ENCODE results near the gene CCDC172. TPM values are rescaled to one million over a fixed set of nuclear protein-coding genes. Genes with fewer than 3 reads are reported as not detected.

The CCDC172 gene
- not detected for polyA plus RNA-seq

- Histone ChIP-seq H3K36me3 (ENCODE audit: control insufficient read depth in 2 of 2, insufficient read depth in 2 of 2, low read length in 1 of 2) (no peaks in the 10 kb centered on the region), H3K9me3 (ENCODE audit: control insufficient read depth in 2 of 2, insufficient read depth in 1 of 2, low read depth in 1 of 2, low read length in 1 of 2) (no peaks in the 10 kb centered on the region), H3K27ac (ENCODE audit: low read depth in 2 of 2, low read length in 1 of 2) (no peak within 1 kb of the TSS), H3K27me3 (ENCODE audit: control insufficient read depth in 1 of 2, insufficient read depth in 2 of 2, low read length in 2 of 2) (no peaks in the 10 kb centered on the region), H3K4me3 (ENCODE audit: low read depth in 1 of 2, low read length in 2 of 2) (no peak within 1 kb of the TSS), H3K4me1 (ENCODE audit: control insufficient read depth in 2 of 2, insufficient read depth in 2 of 2, low read length in 1 of 2) (no peaks in the 10 kb centered on the region)
- WGBS, 2 donors = 73 to 74% methylated on average over 22 of the region's 22 CpGs
Measured at GRCh38 chr10:116324227-116324950, at the start of gene CCDC172. CCDC172 (plus strand) TSS chr10:116324448; CDS start chr10:116325012, 564 bp downstream.

GRCh38 chr10:116276981-116277380 is 47.3 kb upstream of the CCDC172 start:
- H3K27ac ChIP-seq (ENCODE audit: low read depth in 2 of 2, low read length in 1 of 2) = no peak overlapping the region
- no peak overlapping the region for H3K4me3 ChIP-seq (ENCODE audit: low read depth in 1 of 2, low read length in 2 of 2)
- no peaks in the 10 kb centered on the region for H3K36me3 ChIP-seq (ENCODE audit: control insufficient read depth in 2 of 2, insufficient read depth in 2 of 2, low read length in 1 of 2)
- WGBS, 2 donors = 87 to 91% methylated on average over 3 of the region's 3 CpGs
- H3K4me1 ChIP-seq (ENCODE audit: control insufficient read depth in 2 of 2, insufficient read depth in 2 of 2, low read length in 1 of 2) = peaks cover 0 to 15% of the 10 kb centered on the region in 2 donors
- no peaks in the 10 kb centered on the region for H3K9me3 ChIP-seq (ENCODE audit: control insufficient read depth in 2 of 2, insufficient read depth in 1 of 2, low read depth in 1 of 2, low read length in 1 of 2)
- peaks cover 12 to 14% of the 10 kb centered on the region in 2 donors for H3K27me3 ChIP-seq (ENCODE audit: control insufficient read depth in 1 of 2, insufficient read depth in 2 of 2, low read length in 2 of 2)

GRCh38 chr10:116278846-116279245 is 45.4 kb upstream of the CCDC172 start:
- Histone ChIP-seq H3K36me3 (ENCODE audit: control insufficient read depth in 2 of 2, insufficient read depth in 2 of 2, low read length in 1 of 2) (no peaks in the 10 kb centered on the region), H3K27ac (ENCODE audit: low read depth in 2 of 2, low read length in 1 of 2) (no peak overlapping the region), H3K4me3 (ENCODE audit: low read depth in 1 of 2, low read length in 2 of 2) (no peak overlapping the region), H3K4me1 (ENCODE audit: control insufficient read depth in 2 of 2, insufficient read depth in 2 of 2, low read length in 1 of 2) (no peaks in the 10 kb centered on the region), H3K9me3 (ENCODE audit: control insufficient read depth in 2 of 2, insufficient read depth in 1 of 2, low read depth in 1 of 2, low read length in 1 of 2) (no peaks in the 10 kb centered on the region), H3K27me3 (ENCODE audit: control insufficient read depth in 1 of 2, insufficient read depth in 2 of 2, low read length in 2 of 2) (peaks cover 0 to 8% of the 10 kb centered on the region in 2 donors)
- 63 to 71% methylated on average over 6 of the region's 6 CpGs for WGBS, 2 donors

DNA sequence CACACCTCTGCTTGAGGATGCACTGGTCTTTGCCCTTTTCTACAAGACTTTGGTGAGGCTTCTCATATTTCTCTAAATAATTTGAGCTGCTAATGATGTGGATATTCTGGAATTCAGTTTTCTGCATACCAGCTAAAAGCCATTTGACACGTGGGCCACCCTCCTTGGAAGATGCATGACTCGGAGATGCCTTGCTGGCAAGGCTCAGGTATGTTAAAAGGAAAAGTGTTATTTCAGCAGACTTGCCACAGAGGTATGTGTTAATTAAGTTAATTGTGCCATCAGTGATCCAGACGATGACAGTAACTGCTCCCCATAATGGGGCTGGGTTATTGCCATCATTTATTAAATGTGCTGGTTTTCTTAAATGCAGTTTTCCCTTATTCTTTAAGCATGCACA is 42.5 kb upstream of the CCDC172 start:
- Histone ChIP-seq H3K9me3 (ENCODE audit: control insufficient read depth in 2 of 2, insufficient read depth in 1 of 2, low read depth in 1 of 2, low read length in 1 of 2) (no peaks in the 10 kb centered on the region), H3K4me3 (ENCODE audit: low read depth in 1 of 2, low read length in 2 of 2) (no peak overlapping the region), H3K4me1 (ENCODE audit: control insufficient read depth in 2 of 2, insufficient read depth in 2 of 2, low read length in 1 of 2) (no peaks in the 10 kb centered on the region), H3K36me3 (ENCODE audit: control insufficient read depth in 2 of 2, insufficient read depth in 2 of 2, low read length in 1 of 2) (no peaks in the 10 kb centered on the region), H3K27ac (ENCODE audit: low read depth in 2 of 2, low read length in 1 of 2) (no peak overlapping the region), H3K27me3 (ENCODE audit: control insufficient read depth in 1 of 2, insufficient read depth in 2 of 2, low read length in 2 of 2) (no peaks in the 10 kb centered on the region)
- 63 to 67% methylated on average over 3 of the region's 3 CpGs for WGBS, 2 donors

GRCh38 chr10:116286626-116287200 is 37.5 kb upstream of the CCDC172 start:
- H3K4me3 ChIP-seq (ENCODE audit: low read depth in 1 of 2, low read length in 2 of 2) = no peak overlapping the region
- no peaks in the 10 kb centered on the region for H3K4me1 ChIP-seq (ENCODE audit: control insufficient read depth in 2 of 2, insufficient read depth in 2 of 2, low read length in 1 of 2)
- no peaks in the 10 kb centered on the region for H3K9me3 ChIP-seq (ENCODE audit: control insufficient read depth in 2 of 2, insufficient read depth in 1 of 2, low read depth in 1 of 2, low read length in 1 of 2)
- WGBS, 2 donors = 68 to 80% methylated on average over 9 of the region's 9 CpGs
- H3K27ac ChIP-seq (ENCODE audit: low read depth in 2 of 2, low read length in 1 of 2) = no peak overlapping the region
- H3K27me3 ChIP-seq (ENCODE audit: control insufficient read depth in 1 of 2, insufficient read depth in 2 of 2, low read length in 2 of 2) = no peaks in the 10 kb centered on the region
- no peaks in the 10 kb centered on the region for H3K36me3 ChIP-seq (ENCODE audit: control insufficient read depth in 2 of 2, insufficient read depth in 2 of 2, low read length in 1 of 2)

- 25 to 33% methylated on average over 1 of the region's 1 CpG for WGBS, 2 donors
- Histone ChIP-seq H3K36me3 (ENCODE audit: control insufficient read depth in 2 of 2, insufficient read depth in 2 of 2, low read length in 1 of 2) (no peaks in the 10 kb centered on the region), H3K27me3 (ENCODE audit: control insufficient read depth in 1 of 2, insufficient read depth in 2 of 2, low read length in 2 of 2) (no peaks in the 10 kb centered on the region), H3K4me3 (ENCODE audit: low read depth in 1 of 2, low read length in 2 of 2) (no peak overlapping the region), H3K9me3 (ENCODE audit: control insufficient read depth in 2 of 2, insufficient read depth in 1 of 2, low read depth in 1 of 2, low read length in 1 of 2) (no peaks in the 10 kb centered on the region), H3K4me1 (ENCODE audit: control insufficient read depth in 2 of 2, insufficient read depth in 2 of 2, low read length in 1 of 2) (no peaks in the 10 kb centered on the region), H3K27ac (ENCODE audit: low read depth in 2 of 2, low read length in 1 of 2) (no peak overlapping the region)
Measured at GRCh38 chr10:116287906-116288501, 36.2 kb upstream of the CCDC172 start.

DNA sequence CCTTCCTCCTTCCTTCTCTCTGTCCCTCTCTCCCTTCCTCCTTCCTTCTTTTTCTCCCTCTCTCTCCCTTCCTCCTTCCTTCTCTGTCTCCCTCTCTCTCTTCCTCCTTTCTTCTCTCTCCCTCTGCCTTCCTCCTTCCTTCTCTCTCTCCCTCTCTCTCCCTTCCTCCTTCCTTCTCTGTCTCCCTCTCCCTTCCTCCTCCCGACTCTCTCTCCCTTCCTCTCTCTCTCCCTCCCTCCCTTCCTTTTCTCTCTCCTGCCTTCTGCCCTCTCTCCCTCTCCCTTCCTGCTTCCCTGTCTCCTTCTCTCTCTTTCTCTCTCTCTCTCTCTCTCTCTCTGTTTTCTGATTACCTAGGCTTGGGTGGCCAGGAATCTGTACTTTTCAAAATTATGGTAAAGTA is 34.6 kb upstream of the CCDC172 start:
- H3K4me3 ChIP-seq (ENCODE audit: low read depth in 1 of 2, low read length in 2 of 2) = no peak overlapping the region
- WGBS, 2 donors = 25 to 52% methylated on average over 1 of the region's 1 CpG

GRCh38 chr10:116292493-116292892 is 31.8 kb upstream of the CCDC172 start:
- H3K27ac ChIP-seq (ENCODE audit: low read depth in 2 of 2, low read length in 1 of 2) = no peak overlapping the region
- no peak overlapping the region for H3K4me3 ChIP-seq (ENCODE audit: low read depth in 1 of 2, low read length in 2 of 2)
- H3K27me3 ChIP-seq (ENCODE audit: control insufficient read depth in 1 of 2, insufficient read depth in 2 of 2, low read length in 2 of 2) = no peaks in the 10 kb centered on the region
- H3K4me1 ChIP-seq (ENCODE audit: control insufficient read depth in 2 of 2, insufficient read depth in 2 of 2, low read length in 1 of 2) = no peaks in the 10 kb centered on the region
- H3K36me3 ChIP-seq (ENCODE audit: control insufficient read depth in 2 of 2, insufficient read depth in 2 of 2, low read length in 1 of 2) = no peaks in the 10 kb centered on the region
- H3K9me3 ChIP-seq (ENCODE audit: control insufficient read depth in 2 of 2, insufficient read depth in 1 of 2, low read depth in 1 of 2, low read length in 1 of 2) = no peaks in the 10 kb centered on the region

More for the DNA sequence above, 34.6 kb upstream of the CCDC172 start:
- H3K9me3 ChIP-seq (ENCODE audit: control insufficient read depth in 2 of 2, insufficient read depth in 1 of 2, low read depth in 1 of 2, low read length in 1 of 2) = no peaks in the 10 kb centered on the region
- no peak overlapping the region for H3K27ac ChIP-seq (ENCODE audit: low read depth in 2 of 2, low read length in 1 of 2)
- H3K4me1 ChIP-seq (ENCODE audit: control insufficient read depth in 2 of 2, insufficient read depth in 2 of 2, low read length in 1 of 2) = no peaks in the 10 kb centered on the region
- no peaks in the 10 kb centered on the region for H3K36me3 ChIP-seq (ENCODE audit: control insufficient read depth in 2 of 2, insufficient read depth in 2 of 2, low read length in 1 of 2)
- H3K27me3 ChIP-seq (ENCODE audit: control insufficient read depth in 1 of 2, insufficient read depth in 2 of 2, low read length in 2 of 2) = no peaks in the 10 kb centered on the region

GRCh38 chr10:116296291-116296721 is 27.9 kb upstream of the CCDC172 start:
- Histone ChIP-seq H3K36me3 (ENCODE audit: control insufficient read depth in 2 of 2, insufficient read depth in 2 of 2, low read length in 1 of 2) (no peaks in the 10 kb centered on the region), H3K27ac (ENCODE audit: low read depth in 2 of 2, low read length in 1 of 2) (no peak overlapping the region), H3K4me1 (ENCODE audit: control insufficient read depth in 2 of 2, insufficient read depth in 2 of 2, low read length in 1 of 2) (no peaks in the 10 kb centered on the region), H3K4me3 (ENCODE audit: low read depth in 1 of 2, low read length in 2 of 2) (no peak overlapping the region), H3K27me3 (ENCODE audit: control insufficient read depth in 1 of 2, insufficient read depth in 2 of 2, low read length in 2 of 2) (no peaks in the 10 kb centered on the region), H3K9me3 (ENCODE audit: control insufficient read depth in 2 of 2, insufficient read depth in 1 of 2, low read depth in 1 of 2, low read length in 1 of 2) (no peaks in the 10 kb centered on the region)
- 70% methylated on average over 7 of the region's 7 CpGs for WGBS, 2 donors
